Measurements from ENCODE around the gene BST2.

DNA sequence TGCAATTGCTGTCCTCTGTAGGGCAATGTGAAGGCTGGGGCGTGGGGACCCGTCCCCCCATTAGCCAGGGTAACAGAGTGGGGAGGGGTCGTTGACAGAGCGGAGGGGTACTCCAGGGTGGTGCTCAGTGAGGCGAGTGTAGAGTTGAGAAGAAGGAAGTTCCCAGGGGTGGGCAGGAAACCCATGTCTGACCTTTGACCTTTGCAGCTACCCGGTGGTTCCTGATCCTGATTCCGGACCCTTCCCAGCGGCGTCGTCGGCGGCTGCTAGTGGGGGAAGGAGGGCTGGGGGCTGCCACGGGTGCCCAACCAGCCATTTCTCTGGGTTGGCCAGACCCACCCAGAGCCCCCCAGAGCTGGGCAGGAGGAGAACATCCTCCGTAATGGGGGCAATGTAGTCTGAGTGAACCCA lies 26.2 kb downstream of the BST2 start:
- TF ChIP-seq NRF1 (conservative IDR thresholded peaks at IDR 0.05; ENCODE audit: low read depth, low read length) (no peak), SP1 (IDR thresholded peaks at IDR 0.05; ENCODE audit: low read depth, low read length) (no peak), CREB1 (IDR thresholded peaks at IDR 0.05; ENCODE audit: low read depth) (no peak), FOXK2 (IDR thresholded peaks at IDR 0.05) (no peak), TAF1 (IDR thresholded peaks at IDR 0.05; ENCODE audit: borderline replicate concordance, low read depth, low read length) (no peak), MYC (IDR thresholded peaks at IDR 0.05; ENCODE audit: insufficient read depth, insufficient read length, insufficient replicate concordance, low read length, severe bottlenecking) (no peak), FOXM1 (IDR thresholded peaks at IDR 0.05; ENCODE audit: low read depth, low read length) (no peak), POLR2A (IDR thresholded peaks at IDR 0.05; ENCODE audit: low read depth, low read length) (no peak)
- TF ChIP-seq, protein P1, sequence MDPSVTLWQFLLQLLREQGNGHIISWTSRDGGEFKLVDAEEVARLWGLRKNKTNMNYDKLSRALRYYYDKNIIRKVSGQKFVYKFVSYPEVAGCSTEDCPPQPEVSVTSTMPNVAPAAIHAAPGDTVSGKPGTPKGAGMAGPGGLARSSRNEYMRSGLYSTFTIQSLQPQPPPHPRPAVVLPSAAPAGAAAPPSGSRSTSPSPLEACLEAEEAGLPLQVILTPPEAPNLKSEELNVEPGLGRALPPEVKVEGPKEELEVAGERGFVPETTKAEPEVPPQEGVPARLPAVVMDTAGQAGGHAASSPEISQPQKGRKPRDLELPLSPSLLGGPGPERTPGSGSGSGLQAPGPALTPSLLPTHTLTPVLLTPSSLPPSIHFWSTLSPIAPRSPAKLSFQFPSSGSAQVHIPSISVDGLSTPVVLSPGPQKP (IDR thresholded peaks at IDR 0.05; ENCODE audit: low read depth, low read length), result no peak
- TF ChIP-seq, protein P2, sequence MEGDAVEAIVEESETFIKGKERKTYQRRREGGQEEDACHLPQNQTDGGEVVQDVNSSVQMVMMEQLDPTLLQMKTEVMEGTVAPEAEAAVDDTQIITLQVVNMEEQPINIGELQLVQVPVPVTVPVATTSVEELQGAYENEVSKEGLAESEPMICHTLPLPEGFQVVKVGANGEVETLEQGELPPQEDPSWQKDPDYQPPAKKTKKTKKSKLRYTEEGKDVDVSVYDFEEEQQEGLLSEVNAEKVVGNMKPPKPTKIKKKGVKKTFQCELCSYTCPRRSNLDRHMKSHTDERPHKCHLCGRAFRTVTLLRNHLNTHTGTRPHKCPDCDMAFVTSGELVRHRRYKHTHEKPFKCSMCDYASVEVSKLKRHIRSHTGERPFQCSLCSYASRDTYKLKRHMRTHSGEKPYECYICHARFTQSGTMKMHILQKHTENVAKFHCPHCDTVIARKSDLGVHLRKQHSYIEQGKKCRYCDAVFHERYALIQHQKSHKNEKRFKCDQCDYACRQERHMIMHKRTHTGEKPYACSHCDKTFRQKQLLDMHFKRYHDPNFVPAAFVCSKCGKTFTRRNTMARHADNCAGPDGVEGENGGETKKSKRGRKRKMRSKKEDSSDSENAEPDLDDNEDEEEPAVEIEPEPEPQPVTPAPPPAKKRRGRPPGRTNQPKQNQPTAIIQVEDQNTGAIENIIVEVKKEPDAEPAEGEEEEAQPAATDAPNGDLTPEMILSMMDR (IDR thresholded peaks at IDR 0.05 in 2 of 3, conservative IDR thresholded peaks at IDR 0.05 in 1 of 3; ENCODE audit: control insufficient read depth in 2 of 3, extremely low read depth in 1 of 3, insufficient read depth in 1 of 3, low read depth in 3 of 3, low read length in 3 of 3), result no peak
